HG03045 (cell line): Measurements from ENCODE around the gene SLC39A12.

ENCODE experiments used
- ATAC-seq: cut with Tn5 transposase; IDR thresholded peaks from one replicate; pipeline ENCODE4 v1.9.1; 2021; ENCODE audit warnings: mild to moderate bottlenecking, moderate library complexity; ENCODE audit not compliant: unreplicated experiment

The SLC39A12 gene

GRCh38 chr10:17961551-17962422 is 10.1 kb downstream of the SLC39A12 start:
- no peak for ATAC-seq

GRCh38 chr10:17963431-17963830 is 11.7 kb downstream of the SLC39A12 start:
- no peak for ATAC-seq

DNA sequence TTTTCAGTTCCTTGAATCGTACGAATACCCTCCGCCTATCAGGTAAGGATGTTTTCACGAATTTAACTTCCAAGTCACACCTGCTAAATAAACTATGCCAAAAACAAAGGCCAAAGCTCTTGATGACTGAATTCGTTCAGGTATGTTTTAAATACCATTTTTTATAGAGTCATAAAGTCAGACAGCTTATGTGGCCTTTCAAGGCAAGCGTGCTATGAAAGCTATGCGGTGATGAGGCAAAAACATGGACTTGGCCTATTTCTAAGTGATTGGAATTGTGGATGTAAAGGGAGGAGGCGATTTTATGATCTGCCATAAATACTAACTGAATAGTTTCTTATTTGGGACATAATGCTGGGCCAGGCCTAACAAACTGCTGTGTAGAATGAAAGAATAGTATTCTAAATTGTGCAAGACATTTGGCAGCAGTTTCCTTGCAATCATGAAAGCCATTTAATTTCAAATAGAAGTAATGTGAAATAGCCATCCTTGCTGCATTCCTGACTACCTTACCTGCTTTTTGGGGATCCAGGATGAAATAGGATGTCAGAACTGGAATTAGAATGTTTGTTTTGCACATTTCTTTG is 14.0 kb downstream of the SLC39A12 start:
- no peak for ATAC-seq

- ATAC-seq = no peak
Observed at GRCh38 chr10:17974505-17974904, 22.8 kb downstream of the SLC39A12 start.

DNA sequence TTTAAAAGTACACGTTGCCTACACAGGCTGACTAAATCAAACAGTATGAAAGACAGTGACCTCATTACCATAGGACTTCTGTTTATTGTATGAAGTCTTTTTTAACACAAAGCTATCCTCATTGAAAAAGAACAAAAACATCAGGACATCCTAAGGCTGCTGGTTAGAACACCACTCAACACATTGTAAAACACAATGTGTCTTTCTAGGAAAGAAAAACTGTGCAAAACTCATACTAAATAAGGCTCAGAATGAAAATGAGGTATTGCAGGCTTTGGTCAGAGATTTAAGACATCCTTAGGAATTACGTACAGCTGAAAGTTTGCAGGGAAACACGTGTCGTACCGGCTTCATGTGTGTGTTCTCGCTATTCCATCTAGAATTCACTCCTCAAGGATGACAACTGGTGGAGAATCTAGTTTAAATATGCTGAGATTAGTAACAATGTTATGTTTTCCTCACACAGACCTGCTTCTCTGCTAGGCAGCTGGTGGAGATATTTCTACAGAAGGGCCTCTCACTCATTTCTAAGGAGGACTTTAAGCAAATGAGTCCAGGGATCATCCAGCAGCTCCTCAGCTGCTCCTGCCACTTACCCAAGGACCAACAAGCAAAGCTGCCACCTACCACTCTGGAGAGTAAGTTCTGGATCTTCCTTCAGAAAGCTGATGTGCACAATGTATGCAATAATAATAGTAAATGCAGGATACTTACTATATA is 29.3 kb downstream of the SLC39A12 start:
- no peak for ATAC-seq

DNA sequence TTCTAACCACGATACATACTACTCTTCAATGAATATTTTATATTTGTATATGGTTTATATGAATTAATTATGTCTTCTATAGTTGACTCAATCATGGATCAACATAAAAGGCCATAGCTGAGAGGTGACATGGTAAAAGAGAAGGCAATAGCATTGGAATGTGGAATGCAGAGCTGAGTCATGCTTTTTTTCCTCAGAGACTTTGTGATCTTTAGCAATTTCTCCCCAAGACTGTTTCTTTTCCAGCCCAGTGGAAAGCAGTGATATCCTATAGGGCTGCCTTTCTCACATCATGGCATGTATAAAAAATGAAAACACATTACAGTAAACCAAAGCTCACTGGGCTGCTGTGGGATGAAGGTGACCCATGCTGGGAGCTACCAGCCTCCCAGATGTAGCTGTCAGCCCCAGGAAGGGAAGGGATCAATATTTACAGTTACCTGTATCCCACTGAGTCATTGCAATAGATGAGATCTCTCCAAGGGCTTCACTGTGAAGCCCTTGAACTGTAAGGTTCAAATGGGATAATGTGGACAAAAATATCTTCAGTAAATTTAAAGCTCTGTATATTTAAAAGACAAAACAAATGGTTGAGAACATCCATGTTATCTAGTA is 30.2 kb downstream of the SLC39A12 start:
- ATAC-seq = no peak

DNA sequence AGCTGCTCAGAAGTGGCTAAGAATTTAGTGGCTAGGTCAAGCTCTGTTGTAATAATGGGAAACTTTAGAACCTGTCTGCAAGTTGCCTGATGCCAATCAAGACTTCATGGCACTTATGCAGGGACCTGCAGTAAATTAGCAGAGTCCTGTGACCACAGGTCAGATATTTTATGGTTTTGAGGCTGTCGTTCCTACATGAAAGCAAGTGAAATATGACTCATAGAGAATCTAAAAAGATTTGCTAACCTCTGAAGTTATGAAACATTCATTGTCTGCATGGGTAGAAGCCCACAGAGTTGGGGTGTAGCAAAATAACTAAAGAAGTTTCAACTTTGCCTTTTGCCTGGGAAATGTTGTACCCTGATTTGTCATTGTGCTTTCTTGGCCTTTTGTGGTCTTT is 32.3 kb downstream of the SLC39A12 start:
- peak; percentile 75 for ATAC-seq

DNA sequence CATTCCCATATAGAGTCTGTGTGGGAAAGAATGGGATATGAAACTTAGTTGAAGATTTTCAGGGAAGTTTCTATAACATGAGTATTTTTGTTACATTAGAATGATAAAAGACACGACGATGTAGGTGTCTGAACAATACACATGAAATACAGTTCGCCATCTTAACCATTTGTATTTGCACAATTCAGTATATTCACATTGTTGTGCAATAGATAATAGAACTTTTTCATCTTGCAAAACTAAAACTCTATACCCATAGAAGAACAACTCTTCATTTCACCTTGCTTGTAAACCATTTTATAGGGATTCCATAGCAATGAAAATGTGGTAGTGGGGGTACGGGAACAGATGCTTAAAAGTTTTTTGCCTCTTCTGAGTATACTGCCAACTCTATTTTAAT is 32.8 kb downstream of the SLC39A12 start:
- ATAC-seq = no peak

DNA sequence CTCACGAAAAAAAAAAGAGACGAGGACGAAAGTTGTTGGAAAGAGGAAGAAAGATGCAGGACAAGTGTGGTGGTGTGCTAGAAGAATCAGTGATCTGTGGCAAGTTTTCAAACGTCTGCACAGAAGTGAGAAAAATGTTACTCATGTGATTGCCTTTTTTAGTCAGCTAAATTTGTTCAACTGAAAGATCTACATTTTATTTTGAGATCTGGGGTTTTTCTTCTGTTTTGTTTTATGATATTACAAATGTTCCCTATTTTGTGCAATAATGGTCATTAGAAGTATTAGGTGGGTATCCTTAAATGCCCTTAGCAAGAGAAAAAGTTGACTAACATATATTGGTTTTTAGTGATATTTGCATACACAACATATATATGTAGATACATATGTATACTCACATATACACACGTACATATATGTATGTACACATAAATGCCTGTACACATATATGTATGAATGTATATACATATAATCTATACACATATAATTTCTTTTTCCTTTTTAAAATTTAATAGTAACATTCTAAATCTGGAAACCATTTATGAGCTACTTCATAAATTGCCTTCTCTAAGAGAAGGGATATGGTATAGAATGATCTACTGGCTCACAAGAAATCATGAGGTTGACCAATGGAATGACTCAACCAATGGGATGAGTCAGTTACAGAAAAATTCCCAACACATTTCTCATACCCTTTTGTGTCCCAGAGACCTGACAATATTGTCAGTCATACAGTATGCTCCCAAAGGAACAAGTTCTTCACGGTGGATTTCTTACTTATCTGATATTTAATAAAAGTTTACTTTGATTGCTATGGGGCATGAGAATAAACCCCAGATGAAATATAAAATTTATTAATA is 38.4 kb downstream of the SLC39A12 start:
- peak; percentile 78 for ATAC-seq

DNA sequence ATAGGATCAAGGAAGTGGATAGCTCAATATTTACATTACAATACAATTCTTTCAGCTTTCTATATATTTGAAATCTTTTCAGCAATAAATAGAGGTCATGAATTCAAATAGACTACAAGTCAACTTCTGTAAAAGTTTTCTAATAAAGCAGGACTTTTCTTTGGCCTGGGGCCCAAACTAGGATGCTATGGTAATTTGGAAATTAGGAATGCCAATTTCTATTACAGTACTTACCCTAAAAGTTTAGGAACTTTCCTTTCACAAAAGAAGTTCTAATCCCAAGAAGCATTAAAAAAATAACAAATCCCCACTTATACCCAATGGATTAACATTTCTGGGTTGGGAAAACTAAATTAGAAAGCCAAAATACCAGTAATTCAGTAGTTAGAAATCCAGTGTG is 40.5 kb downstream of the SLC39A12 start:
- no peak for ATAC-seq

DNA sequence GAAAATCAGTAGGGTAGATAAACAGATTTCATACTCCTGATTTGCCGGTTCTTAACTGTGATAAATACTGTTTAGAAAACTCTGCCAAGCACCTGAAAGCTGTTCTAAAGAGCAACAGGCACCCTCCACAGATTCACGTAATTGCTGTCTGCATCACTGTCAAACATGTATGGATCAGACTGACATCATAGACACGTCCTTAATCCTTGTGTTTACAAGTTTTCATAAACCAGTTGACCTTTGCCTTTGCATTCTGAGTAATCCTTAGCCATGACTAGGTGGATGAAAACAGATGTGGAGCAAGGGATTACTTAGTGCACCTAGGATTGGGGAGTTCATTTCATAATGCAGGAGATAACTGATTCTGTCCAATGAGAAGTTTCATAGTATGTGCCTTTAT is 41.6 kb downstream of the SLC39A12 start:
- ATAC-seq = no peak

DNA sequence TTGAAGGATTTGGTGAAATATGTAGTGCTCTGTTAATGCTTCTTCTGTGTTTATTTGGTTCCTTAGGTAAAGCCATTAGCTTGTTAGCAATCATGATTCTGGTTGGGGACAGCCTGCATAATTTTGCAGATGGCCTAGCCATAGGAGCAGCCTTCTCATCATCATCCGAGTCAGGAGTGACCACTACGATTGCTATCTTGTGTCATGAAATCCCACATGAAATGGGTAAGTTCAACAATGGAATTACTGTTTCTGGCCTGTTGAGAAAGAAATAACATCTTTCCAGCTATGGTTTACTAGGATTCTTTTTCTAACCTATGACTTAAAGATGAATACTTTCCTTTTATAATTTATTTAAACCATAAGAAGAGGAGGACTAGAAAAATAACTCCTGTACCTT is 48.9 kb downstream of the SLC39A12 start:
- no peak for ATAC-seq

- ATAC-seq = no peak
Observed at GRCh38 chr10:18005445-18005780, 53.7 kb downstream of the SLC39A12 start.

DNA sequence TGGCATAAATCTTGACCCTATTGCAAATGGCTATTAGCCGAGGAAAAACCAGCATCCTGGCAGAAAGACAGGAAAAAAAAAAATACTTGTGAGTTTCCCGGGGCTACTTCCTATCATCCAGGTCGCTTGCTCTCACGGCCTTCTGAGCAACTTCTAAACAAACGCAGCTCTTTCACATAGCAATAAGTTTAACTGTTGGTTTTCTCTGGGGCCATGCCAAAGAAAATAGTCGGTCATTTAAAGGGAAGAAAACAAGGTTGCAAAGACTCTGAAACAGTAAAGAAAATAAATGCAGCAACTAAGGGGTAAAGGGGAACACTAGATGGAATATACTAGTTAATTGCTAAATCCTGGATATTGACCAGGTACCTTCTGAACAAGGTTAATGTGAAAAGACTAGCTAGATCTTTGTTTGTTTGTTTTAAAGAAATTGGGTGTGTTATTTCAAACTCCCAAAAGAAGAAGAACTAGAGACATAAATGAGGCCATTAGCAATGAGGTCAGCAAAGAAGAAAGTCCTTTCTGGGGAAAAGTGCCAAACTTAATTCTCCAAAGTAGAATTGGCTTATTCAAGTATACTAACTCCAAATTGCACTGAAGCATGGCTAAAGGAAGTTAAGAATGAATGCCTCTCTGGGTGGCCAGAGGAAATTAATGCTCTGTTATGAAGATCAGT is 54.2 kb downstream of the SLC39A12 start:
- ATAC-seq = no peak

DNA sequence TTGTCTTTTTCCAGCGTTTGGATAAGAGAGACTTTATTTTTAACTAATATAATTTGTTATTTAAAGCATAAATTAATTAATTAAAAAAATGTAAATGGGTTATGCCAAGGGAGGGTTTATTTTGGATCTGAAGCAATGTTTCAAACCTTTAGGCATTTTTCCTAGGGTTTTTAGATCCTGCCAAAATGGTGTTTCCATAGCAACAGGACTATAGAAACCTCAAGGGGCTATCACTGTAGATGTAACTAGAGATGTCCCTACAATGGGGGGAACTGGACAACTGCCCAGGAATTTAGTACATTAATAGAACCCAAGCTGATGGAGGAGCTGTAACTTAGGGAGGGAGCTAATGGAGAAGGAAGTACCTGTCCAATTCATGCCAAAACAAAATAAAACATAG is 57.3 kb downstream of the SLC39A12 start:
- ATAC-seq = no peak

GRCh38 chr10:18010050-18010449 is 58.3 kb downstream of the SLC39A12 start:
- no peak for ATAC-seq

GRCh38 chr10:18020523-18020922 is 68.8 kb downstream of the SLC39A12 start:
- ATAC-seq = no peak

- no peak for ATAC-seq
Observed at GRCh38 chr10:18021725-18022480, 70.2 kb downstream of the SLC39A12 start.
